ENCODE results near the gene GOLPH3. TPM values are rescaled to one million over a fixed set of nuclear protein-coding genes. Genes with fewer than 3 reads are reported as not detected.

Gene GOLPH3
- total and polyA plus RNA-seq, 2 of the 8 experiments (the other 6 are each of a cell fraction or from before 2014, with no cell fraction given): 53.7 to 93.6 TPM

GRCh38 chr5:32103521-32103920 lies 70.6 kb downstream of the GOLPH3 start (continued):
- TF ChIP-seq ATF2 (IDR thresholded peaks at IDR 0.05; ENCODE audit: low read length) (no peak), HDAC2 (IDR thresholded peaks at IDR 0.05; ENCODE audit: borderline replicate concordance in 1 of 2, low read depth in 2 of 2, low read length in 2 of 2) (no peak), BCL11A (IDR thresholded peaks at IDR 0.05; ENCODE audit: low read depth in 2 of 2, low read length in 2 of 2) (no peak), CHD1 (IDR thresholded peaks at IDR 0.05; ENCODE audit: low read depth, low read length) (no peak)

Measured in H1 (cell line).